Activated CD4-positive, alpha-beta T cell treated with anti-CD3 and anti-CD28 coated beads for 36 hours (primary cell): ENCODE results near the gene CTNNB1. TPM values are rescaled to one million over a fixed set of nuclear protein-coding genes. Genes with fewer than 3 reads are reported as not detected.
A peak's percentile ranks its signal among the peaks of the same experiment; 100 is the strongest.

ENCODE experiments used
- ATAC-seq: fragments of 200-7000 bp; cut with Tn5 transposase; one replicate; pipeline ENCODE4 v1.10.0; 2021; ENCODE audit warnings: mild to moderate bottlenecking, moderate library complexity
- CTCF ChIA-PET: fragments of 350-600 bp; sonication (Branson Sonifier 250); formaldehyde crosslinking; loops from one replicate; lab custom pipeline; 2021; ENCODE audit warnings: antibody characterized with exemption; lab: Charles Lee
- POLR2A ChIA-PET: fragments of 350-600 bp; sonication (Branson Sonifier 250); formaldehyde crosslinking; loops from one replicate; lab custom pipeline; 2021; ENCODE audit warnings: antibody characterized with exemption, inconsistent platforms; lab: Charles Lee
- DNase-seq: peaks from one replicate; pipeline ENCODE4 v3.0.0-alpha.2; 2020
- H3K27ac Mint-ChIP-seq: one replicate; pipeline ENCODE4 v1.8.0; 2021; ENCODE audit warnings: mixed read lengths
- H3K27me3 Mint-ChIP-seq: one replicate; pipeline ENCODE4 v1.8.0; 2021; ENCODE audit warnings: mixed read lengths
- H3K36me3 Mint-ChIP-seq: one replicate; pipeline ENCODE4 v1.8.0; 2021; ENCODE audit warnings: low read depth, mixed read lengths
- H3K4me1 Mint-ChIP-seq: one replicate; pipeline ENCODE4 v1.8.0; 2021; ENCODE audit warnings: mixed read lengths
- H3K4me3 Mint-ChIP-seq: one replicate; pipeline ENCODE4 v1.8.0; 2021; ENCODE audit warnings: mild to moderate bottlenecking, moderate library complexity, mixed read lengths
- H3K9me3 Mint-ChIP-seq: one replicate; pipeline ENCODE4 v1.8.0; 2021; ENCODE audit warnings: low read depth, mixed read lengths
- intact Hi-C, 2 experiments: fragments of 100-400 bp; cut with DNase I in 1 of 2; cut with micrococcal nuclease in 1 of 2; formaldehyde crosslinking; loops; one replicate each; pipeline versions ENCODE4 v1.14.2 to v1.15.1; 2022 to 2024; cut with DNase I, micrococcal nuclease
- total RNA-seq, 2 experiments: library from RNA; stranded (reverse); gene quantifications; one replicate each; pipeline ENCODE4 v1.2.3, GENCODE V29; 2021

Gene CTNNB1
- total RNA-seq, 2 experiments from 2014 or later = 114 to 158 TPM

DNA sequence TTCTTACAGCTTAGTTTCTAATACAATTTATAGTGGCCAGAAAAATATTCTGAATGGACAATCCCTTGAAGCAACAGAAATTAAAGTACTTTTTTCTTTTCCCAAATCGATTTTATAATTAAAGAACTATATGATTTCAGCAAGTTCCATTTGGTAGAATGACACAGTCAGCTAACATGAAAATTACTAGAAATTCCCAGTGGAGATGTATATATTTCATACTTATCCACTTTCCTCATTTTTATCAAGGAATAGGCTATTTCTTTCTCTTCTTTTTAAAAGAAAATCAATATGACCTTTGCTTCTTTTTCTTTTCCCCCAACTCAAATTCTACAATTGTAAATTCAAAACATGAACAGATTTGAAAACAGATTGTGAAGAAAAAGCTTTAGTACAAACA, 6.4 kb upstream of the CTNNB1 start:
- no peak overlapping the region for H3K4me3 Mint-ChIP-seq
- H3K4me1 Mint-ChIP-seq = peaks cover 23% of the 10 kb centered on the region
- ATAC-seq (no peak), DNase-seq (no peak)
- intact Hi-C loops = no loop called here
- peaks cover 11% of the 10 kb centered on the region for H3K27me3 Mint-ChIP-seq
- ChIA-PET CTCF (interaction anchor here (1.6 kb wide), 1 partner anchor 11 kb away, joined by 4 read pairs; no protein-coding TSS in a partner anchor), POLR2A (interaction anchor here (0.6 kb wide), 1 partner anchor 10 kb away, joined by 4 read pairs; no protein-coding TSS in a partner anchor)
- no peaks in the 10 kb centered on the region for H3K36me3 Mint-ChIP-seq
- no peak overlapping the region for H3K27ac Mint-ChIP-seq
- H3K9me3 Mint-ChIP-seq = no peaks in the 10 kb centered on the region

DNA sequence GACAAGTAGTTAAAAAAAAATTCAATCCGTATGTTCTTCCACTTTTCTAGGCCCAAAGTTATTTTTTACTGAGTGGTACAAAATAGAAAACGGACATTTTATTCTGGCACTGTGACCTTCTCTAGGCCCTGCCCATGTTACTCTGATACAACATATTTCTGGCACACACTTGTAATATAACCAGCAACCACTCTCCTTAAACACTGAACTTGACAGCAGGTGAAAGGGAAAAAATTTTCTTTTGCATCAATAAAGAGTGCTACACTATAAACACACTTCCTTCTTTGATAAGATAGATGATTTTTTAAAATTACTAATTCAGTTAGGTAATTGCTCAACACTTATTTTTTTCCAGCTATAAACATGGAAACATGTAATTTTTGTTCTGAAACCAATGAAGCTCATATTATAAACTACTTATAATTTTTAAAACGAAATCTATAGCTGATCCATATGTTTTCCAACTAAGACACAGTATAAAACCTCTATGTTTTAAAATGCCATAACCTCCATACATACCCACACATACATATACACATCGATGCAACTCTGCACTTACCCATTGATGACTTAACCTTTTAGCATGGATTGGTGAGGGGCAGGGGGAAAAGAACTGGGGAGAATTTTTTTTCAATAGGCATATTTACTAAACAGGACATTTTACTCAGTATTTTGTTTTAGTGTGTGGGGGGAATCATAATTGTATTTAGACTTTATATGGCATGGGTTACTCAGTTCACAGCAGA, 5.3 kb upstream of the CTNNB1 start:
- H3K36me3 Mint-ChIP-seq = no peaks in the 10 kb centered on the region
- no peak overlapping the region for H3K4me3 Mint-ChIP-seq
- no peaks in the 10 kb centered on the region for H3K9me3 Mint-ChIP-seq
- peaks cover 13% of the 10 kb centered on the region for H3K27me3 Mint-ChIP-seq
- CTCF ChIA-PET = interaction anchor here (0.9 to 1.6 kb wide), 2 partner anchors 10 to 12 kb away, joined by 4 read pairs; no protein-coding TSS in a partner anchor
- ATAC-seq (no peak), DNase-seq (no peak)
- no peak overlapping the region for H3K27ac Mint-ChIP-seq
- POLR2A ChIA-PET = no interaction called here
- H3K4me1 Mint-ChIP-seq = peaks cover 16% of the 10 kb centered on the region
- intact Hi-C loops = no loop called here

DNA sequence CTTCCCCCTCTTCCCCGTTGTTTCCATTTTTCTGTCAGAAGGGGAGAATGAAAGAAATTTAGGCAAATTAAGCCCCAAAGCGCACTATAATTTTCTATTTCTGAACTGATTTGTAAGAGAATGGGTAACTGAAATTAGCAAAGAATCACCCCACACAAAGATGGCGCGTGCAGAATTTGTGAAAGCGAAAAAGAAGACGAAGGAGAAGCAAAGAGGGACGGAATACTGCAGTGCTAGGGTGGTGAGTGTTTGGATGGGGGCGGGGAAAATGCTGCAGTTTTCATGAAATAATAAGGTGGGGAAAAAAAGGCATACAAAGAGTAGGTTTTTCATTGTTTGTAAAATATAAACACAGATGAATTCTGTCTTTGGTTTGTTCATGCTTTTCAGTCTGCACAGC, 4.6 kb upstream of the CTNNB1 start:
- H3K27me3 Mint-ChIP-seq = peaks cover 13% of the 10 kb centered on the region
- intact Hi-C loops = loop anchor here in 1 of 2 experiments (5.0 kb wide), 1 partner anchor 413 kb away; no protein-coding TSS in a partner anchor
- ChIA-PET CTCF (no interaction called here), POLR2A (no interaction called here)
- peaks cover 13% of the 10 kb centered on the region for H3K4me1 Mint-ChIP-seq
- H3K4me3 Mint-ChIP-seq = no peak overlapping the region
- H3K9me3 Mint-ChIP-seq = no peaks in the 10 kb centered on the region
- DNase-seq = no peak
- H3K36me3 Mint-ChIP-seq = no peaks in the 10 kb centered on the region
- ATAC-seq = no peak
- no peak overlapping the region for H3K27ac Mint-ChIP-seq

DNA sequence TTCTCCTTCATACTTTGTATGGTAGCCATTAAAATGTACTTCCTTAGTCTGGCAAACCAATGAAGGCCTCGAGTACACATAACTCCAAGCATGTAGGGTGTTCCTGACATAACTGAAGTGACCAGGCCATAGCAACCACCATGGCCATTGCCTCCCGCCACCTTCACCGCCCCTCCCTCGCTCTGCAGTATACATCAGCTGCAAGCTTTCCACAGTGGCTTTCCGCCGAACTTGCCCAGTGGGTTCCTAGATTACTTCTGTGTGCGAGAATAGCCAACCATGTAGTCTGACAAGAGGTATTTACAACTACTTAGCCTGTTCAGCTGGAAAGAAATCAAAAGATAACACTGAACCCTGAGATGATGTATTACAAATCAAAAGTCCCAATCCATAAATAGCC, 3.4 kb upstream of the CTNNB1 start:
- Mint-ChIP-seq H3K4me3 (no peak overlapping the region), H3K4me1 (peaks cover 6% of the 10 kb centered on the region), H3K27ac (no peak overlapping the region), H3K36me3 (peaks cover 7% of the 10 kb centered on the region), H3K27me3 (peaks cover 13% of the 10 kb centered on the region), H3K9me3 (no peaks in the 10 kb centered on the region)
- DNase-seq (no peak), ATAC-seq (no peak)
- CTCF ChIA-PET = interaction anchor here (0.6 to 1.1 kb wide), 3 partner anchors 10 to 42 kb away, joined by 3 to 4 read pairs (median 3); no protein-coding TSS in a partner anchor
- intact Hi-C loops = loop anchor here in 1 of 2 experiments (5.0 kb wide), 1 partner anchor 411 kb away; no protein-coding TSS in a partner anchor
- POLR2A ChIA-PET = interaction anchor here (0.6 kb wide), 1 partner anchor 812 kb away, joined by 3 read pairs; no protein-coding TSS in a partner anchor

DNA sequence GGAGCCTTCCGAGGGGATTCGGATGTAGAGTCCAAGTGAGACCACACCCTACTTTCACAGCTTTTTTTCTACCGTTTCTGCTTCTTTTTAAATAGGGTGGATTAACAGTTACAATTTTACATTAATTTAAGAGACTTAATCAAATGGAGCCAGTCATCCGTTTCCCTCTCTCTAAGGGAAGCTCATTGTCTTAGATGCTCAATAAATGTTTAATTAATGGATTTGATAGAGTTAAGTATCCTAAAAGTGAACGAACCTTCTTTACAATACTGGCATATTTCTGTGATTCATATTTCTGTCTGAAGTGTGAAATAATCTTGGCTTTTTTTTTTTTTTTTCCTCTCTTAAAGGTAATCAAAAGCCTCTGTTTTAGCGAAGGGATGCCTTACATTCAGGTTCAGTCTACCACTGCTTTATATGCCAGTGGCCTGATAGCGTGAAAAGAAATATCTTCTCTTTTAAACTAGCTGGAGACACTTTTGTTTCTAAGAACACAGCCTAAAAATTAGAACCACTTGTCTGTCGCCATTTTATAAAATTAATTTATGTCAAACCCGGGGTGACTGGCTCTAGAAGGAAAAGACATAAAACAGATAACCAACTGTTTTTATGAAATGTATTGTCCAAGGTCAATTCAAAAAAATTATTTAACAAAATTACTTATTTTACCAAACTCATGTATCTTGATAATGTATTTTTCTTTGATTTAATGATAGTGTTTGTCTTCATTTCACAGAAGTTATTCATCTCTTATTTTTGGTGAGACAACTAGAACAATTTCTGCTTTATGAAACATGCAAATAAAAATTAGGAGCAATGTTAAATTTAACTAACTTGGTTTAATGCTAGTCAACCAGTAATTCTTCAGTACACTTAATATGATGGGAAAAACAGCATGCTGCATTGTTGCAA, 2.5 kb upstream of the CTNNB1 start:
- Mint-ChIP-seq H3K9me3 (no peaks in the 10 kb centered on the region), H3K27me3 (peaks cover 13% of the 10 kb centered on the region), H3K4me3 (no peak overlapping the region), H3K36me3 (peaks cover 11% of the 10 kb centered on the region), H3K27ac (no peak overlapping the region), H3K4me1 (peaks cover 14% of the 10 kb centered on the region)
- ATAC-seq (no peak), DNase-seq (no peak)
- CTCF ChIA-PET = interaction anchor here (0.6 to 1.1 kb wide), 3 partner anchors 11 to 41 kb away, joined by 3 to 4 read pairs (median 3); no protein-coding TSS in a partner anchor
- intact Hi-C loops = loop anchor here in 1 of 2 experiments (5.0 kb wide), 1 partner anchor 411 kb away; no protein-coding TSS in a partner anchor
- POLR2A ChIA-PET = interaction anchor here (0.6 kb wide), 1 partner anchor 811 kb away, joined by 3 read pairs; no protein-coding TSS in a partner anchor

DNA sequence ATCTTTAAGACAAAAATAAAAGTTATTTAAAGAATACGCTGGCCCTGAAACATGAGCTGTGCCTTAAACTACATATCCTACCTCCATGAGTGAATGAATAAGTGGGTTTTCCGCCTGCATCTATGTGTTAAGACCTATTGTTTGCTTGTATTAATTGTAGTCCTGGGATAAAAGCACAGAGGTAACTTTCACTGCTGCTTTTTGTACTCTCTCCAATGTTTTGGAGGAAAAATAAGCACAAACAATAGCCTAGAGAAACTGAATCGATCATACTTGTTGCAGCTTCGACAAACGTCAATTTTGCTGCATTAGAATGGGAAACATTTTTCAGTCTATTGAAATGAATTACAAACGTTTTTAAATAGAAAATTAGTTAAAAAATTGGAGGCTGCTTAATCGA, 1.3 kb upstream of the CTNNB1 start:
- Mint-ChIP-seq H3K4me3 (peak overlapping the region; percentile 91), H3K36me3 (peaks cover 11% of the 10 kb centered on the region), H3K4me1 (peaks cover 26% of the 10 kb centered on the region), H3K27ac (no peak overlapping the region), H3K9me3 (no peaks in the 10 kb centered on the region), H3K27me3 (peaks cover 12% of the 10 kb centered on the region)
- ChIA-PET POLR2A (interaction anchor here (0.8 to 2.2 kb wide), 3 partner anchors 11 to 43 kb away, joined by 3 to 13 read pairs (median 6); no protein-coding TSS in a partner anchor), CTCF (interaction anchor here (0.7 to 1.2 kb wide), 3 partner anchors 10 to 989 kb away, joined by 3 read pairs; no protein-coding TSS in a partner anchor)
- ATAC-seq (no peak), DNase-seq (no peak)
- intact Hi-C loops = loop anchor here in 1 of 2 experiments (2.0 to 5.0 kb wide), 2 partner anchors 409 to 765 kb away; partner anchors contain the start of gene ULK4

DNA sequence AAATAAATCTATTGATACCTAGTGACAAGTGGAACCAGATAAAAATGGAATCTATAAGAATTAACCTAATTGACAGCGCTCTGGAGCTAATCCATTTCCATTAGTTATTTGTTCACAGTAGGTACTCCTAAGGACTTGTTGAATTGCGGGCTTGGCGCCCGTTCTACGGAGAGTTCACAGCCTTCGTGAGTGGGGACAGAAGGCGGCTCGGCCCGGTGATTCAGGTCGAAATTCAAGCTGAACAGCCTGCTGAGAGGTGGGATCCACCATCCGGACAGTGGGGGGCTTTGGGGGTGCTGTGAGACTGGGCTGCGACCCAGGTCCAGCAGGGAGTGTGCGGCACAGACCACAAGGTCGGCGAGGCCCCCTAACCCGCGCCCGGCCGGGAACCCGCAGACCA, 779 bp upstream of the CTNNB1 start:
- ChIA-PET POLR2A (interaction anchor here (0.8 to 2.2 kb wide), 6 partner anchors 10 to 81 kb away, joined by 3 to 13 read pairs (median 4); no protein-coding TSS in a partner anchor), CTCF (interaction anchor here (0.7 to 1.2 kb wide), 4 partner anchors 9 to 989 kb away, joined by 3 read pairs; no protein-coding TSS in a partner anchor)
- Mint-ChIP-seq H3K4me3 (peak overlapping the region; percentile 91), H3K27ac (peak overlapping the region; percentile 83), H3K36me3 (peaks cover 11% of the 10 kb centered on the region), H3K27me3 (peaks cover 11% of the 10 kb centered on the region), H3K9me3 (no peaks in the 10 kb centered on the region), H3K4me1 (peaks cover 29% of the 10 kb centered on the region)
- intact Hi-C loops = loop anchor here in 1 of 2 experiments (2.0 to 5.0 kb wide), 2 partner anchors 409 to 764 kb away; partner anchors contain the start of gene ULK4
- DNase-seq = no peak
- ATAC-seq = no peak

DNA sequence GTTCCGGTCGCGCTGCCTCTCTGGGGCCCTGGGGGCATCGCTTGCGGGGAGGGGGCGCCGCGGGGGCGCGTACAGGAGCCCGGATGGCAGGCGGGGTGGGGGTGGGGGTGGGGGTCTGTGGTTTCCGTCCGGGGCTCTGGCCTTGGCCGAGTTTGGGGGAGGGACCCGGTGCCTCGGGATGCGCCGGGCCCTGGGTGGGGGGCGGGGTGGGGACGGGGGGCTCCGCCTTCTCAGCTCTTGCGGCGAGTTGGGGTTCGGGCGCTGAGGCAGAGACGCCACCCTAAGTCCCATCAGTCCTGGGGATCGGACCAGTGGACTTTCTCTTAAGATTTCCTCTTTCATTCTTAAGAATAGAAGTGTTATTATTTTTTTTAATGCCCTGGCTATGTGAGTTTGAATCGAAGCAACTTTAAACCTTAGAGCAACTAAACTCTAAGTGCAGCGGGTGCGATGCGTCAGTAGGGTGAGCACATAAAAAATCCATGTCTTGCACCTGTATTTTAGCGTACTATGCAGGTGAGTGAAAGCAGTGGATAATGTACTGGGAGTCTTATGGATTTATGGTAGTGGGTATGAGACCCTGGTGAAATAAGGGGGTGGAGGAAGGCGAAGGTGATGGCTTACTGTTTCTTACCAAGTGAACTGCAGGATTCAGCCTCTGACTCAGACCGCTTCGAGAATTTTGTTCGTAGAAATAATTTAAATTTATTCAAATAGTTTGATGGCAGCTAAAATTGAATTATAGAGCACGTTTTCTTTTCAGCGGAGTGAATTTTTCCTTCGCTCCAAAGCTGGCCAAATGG, 762 bp downstream of the CTNNB1 start:
- Mint-ChIP-seq H3K4me3 (peak overlapping the region; percentile 91), H3K4me1 (peaks cover 43% of the 10 kb centered on the region), H3K36me3 (peaks cover 11% of the 10 kb centered on the region), H3K27ac (peak overlapping the region; percentile 79), H3K9me3 (no peaks in the 10 kb centered on the region), H3K27me3 (peaks cover 7% of the 10 kb centered on the region)
- intact Hi-C loops = loop anchor here (1.0 to 10.0 kb wide), 11 partner anchors 12 to 895 kb away; partner anchors contain the start of genes EIF1B (in 1 of the 2), RPL14 (in 1 of the 2), TRAK1 (in 1 of the 2) and ULK4 (in 1 of the 2)
- POLR2A ChIA-PET = interaction anchor here (0.6 to 2.2 kb wide), 9 partner anchors 9 to 84 kb away, joined by 3 to 13 read pairs (median 6); no protein-coding TSS in a partner anchor
- CTCF ChIA-PET = interaction anchor here (0.6 to 1.0 kb wide), 3 partner anchors 9 to 1008 kb away, joined by 3 to 4 read pairs (median 3); no protein-coding TSS in a partner anchor
- peak; percentile 14 for ATAC-seq
- DNase-seq = peak; percentile 65

DNA sequence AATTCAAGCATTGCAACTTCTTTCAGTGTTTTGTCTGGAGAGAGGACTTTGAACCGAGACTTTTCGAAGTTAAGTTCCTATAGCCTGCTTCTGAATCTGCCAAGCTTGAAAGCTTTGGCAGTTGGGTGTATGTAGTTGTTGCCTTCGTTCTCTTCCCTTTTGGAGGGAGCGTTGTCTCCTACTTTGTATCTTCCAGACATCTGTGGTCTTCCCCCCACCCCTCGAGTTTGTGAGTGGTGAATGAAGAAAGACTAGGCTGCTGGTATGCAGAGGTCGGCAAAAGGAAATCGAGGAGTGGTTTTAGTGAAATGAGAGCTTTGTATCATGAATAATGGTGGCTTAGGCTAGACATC, 1.3 kb downstream of the CTNNB1 start:
- H3K4me3 Mint-ChIP-seq = peak overlapping the region; percentile 91
- ChIA-PET CTCF (interaction anchor here (0.9 kb wide), 1 partner anchor 10 kb away, joined by 3 read pairs; no protein-coding TSS in a partner anchor), POLR2A (interaction anchor here (0.8 to 1.1 kb wide), 2 partner anchors 10 to 14 kb away, joined by 3 to 5 read pairs; no protein-coding TSS in a partner anchor)
- H3K36me3 Mint-ChIP-seq = peaks cover 13% of the 10 kb centered on the region
- H3K27me3 Mint-ChIP-seq = peaks cover 5% of the 10 kb centered on the region
- no peaks in the 10 kb centered on the region for H3K9me3 Mint-ChIP-seq
- ATAC-seq = no peak
- peak; percentile 27 for DNase-seq
- H3K27ac Mint-ChIP-seq = peak overlapping the region; percentile 79
- intact Hi-C loops = loop anchor here (5.0 to 10.0 kb wide), 4 partner anchors 83 to 894 kb away; partner anchors contain the start of genes RPL14 (in 1 of the 2) and TRAK1 (in 1 of the 2)
- peaks cover 48% of the 10 kb centered on the region for H3K4me1 Mint-ChIP-seq
